Left ventricle myocardium inferior (tissue), 1 donor: Measurements from ENCODE around the gene PFDN1. TPM values are rescaled to one million over a fixed set of nuclear protein-coding genes. Genes with fewer than 3 reads are reported as not detected.

ENCODE experiments used
- DNase-seq: peaks from one replicate; pipeline ENCODE4 v3.0.0-alpha.2; 2020
- H3K27ac ChIP-seq: fragments of 200-600 bp; replicated peaks from 2 replicates; pipeline ENCODE4 v1.8.0; 2021
- H3K27me3 ChIP-seq: fragments of 200-600 bp; 2 replicates; pipeline ENCODE4 v1.8.0; 2021; ENCODE audit warnings: low read depth
- H3K36me3 ChIP-seq: fragments of 200-600 bp; 2 replicates; pipeline ENCODE4 v1.8.0; 2021
- H3K4me1 ChIP-seq: fragments of 200-600 bp; 2 replicates; pipeline ENCODE4 v1.8.0; 2021
- H3K4me3 ChIP-seq: fragments of 200-600 bp; 2 replicates; pipeline ENCODE4 v1.8.0; 2021; ENCODE audit warnings: mild to moderate bottlenecking, moderate library complexity
- H3K9me3 ChIP-seq: fragments of 200-600 bp; replicated peaks from 2 replicates; pipeline ENCODE4 v1.8.0; 2021
- intact Hi-C: fragments of 100-400 bp; cut with micrococcal nuclease; formaldehyde crosslinking; loops from one replicate; pipeline ENCODE4 v1.11.0; 2022
- total RNA-seq: library from RNA; stranded (reverse); fragmentation: NEBNext Ultra II Directional; extraction: Animal tissue kit (Norgen Biotek cat#: 25700); gene quantifications from one replicate; pipeline ENCODE4 v1.2.1, GENCODE V29; 2021
- TF ChIP-seq, protein P1 (sequence below): fragments of 200-600 bp; IDR thresholded peaks from 2 replicates; pipeline ENCODE4 v1.8.0; 2021; ENCODE audit warnings: antibody characterized with exemption, mild to moderate bottlenecking, borderline replicate concordance
- donor health status: DM: no; HTN: yes; CAD: no; lungs with severe emphysema.

Gene PFDN1
- total RNA-seq, 1 donor from 2014 or later = 68.7 TPM

DNA sequence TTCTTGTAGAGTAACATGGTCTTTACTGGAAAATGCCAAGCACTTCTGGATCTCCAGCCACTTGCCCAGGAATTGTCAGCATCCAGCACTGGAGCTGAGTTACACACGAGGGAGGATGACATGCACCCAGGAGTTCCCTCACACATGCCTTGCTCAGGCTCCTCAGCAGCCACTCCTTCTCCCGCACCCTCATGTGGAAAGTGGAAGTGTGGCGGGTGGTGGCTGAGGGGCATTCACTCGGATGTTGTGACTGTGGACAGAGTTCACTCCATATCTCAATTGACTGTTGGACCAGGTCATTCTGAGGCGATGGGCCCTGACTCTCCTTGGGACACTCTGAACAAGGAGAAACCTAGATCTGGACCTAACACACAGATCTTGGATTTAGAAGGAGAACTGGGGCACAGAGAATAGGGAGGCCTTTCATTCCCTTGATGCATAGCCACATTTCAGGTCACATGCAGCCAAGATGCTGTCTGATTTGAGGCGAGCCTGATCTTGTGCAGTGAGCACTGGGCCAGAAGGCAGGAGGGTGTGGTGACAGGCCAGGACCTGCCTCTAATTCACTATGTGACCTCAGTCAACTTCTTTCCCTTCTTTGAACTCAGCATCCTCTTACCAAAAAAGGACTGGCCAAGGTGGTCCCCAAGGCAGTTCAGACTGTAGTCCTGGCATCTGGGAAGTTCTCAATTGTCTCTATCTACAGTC, 65.9 kb downstream of the PFDN1 start:
- no peaks in the 10 kb centered on the region for H3K36me3 ChIP-seq
- no peak overlapping the region for H3K27ac ChIP-seq
- H3K9me3 ChIP-seq = no peaks in the 10 kb centered on the region
- H3K4me3 ChIP-seq = no peak overlapping the region
- no peaks in the 10 kb centered on the region for H3K27me3 ChIP-seq
- intact Hi-C loops = loop anchor here (10.0 kb wide), 1 partner anchor 62 kb away; the partner anchor contains the start of gene CYSTM1
- TF ChIP-seq, protein P1, sequence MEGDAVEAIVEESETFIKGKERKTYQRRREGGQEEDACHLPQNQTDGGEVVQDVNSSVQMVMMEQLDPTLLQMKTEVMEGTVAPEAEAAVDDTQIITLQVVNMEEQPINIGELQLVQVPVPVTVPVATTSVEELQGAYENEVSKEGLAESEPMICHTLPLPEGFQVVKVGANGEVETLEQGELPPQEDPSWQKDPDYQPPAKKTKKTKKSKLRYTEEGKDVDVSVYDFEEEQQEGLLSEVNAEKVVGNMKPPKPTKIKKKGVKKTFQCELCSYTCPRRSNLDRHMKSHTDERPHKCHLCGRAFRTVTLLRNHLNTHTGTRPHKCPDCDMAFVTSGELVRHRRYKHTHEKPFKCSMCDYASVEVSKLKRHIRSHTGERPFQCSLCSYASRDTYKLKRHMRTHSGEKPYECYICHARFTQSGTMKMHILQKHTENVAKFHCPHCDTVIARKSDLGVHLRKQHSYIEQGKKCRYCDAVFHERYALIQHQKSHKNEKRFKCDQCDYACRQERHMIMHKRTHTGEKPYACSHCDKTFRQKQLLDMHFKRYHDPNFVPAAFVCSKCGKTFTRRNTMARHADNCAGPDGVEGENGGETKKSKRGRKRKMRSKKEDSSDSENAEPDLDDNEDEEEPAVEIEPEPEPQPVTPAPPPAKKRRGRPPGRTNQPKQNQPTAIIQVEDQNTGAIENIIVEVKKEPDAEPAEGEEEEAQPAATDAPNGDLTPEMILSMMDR = no peak
- H3K4me1 ChIP-seq = peaks cover 53% of the 10 kb centered on the region
- no peak for DNase-seq

DNA sequence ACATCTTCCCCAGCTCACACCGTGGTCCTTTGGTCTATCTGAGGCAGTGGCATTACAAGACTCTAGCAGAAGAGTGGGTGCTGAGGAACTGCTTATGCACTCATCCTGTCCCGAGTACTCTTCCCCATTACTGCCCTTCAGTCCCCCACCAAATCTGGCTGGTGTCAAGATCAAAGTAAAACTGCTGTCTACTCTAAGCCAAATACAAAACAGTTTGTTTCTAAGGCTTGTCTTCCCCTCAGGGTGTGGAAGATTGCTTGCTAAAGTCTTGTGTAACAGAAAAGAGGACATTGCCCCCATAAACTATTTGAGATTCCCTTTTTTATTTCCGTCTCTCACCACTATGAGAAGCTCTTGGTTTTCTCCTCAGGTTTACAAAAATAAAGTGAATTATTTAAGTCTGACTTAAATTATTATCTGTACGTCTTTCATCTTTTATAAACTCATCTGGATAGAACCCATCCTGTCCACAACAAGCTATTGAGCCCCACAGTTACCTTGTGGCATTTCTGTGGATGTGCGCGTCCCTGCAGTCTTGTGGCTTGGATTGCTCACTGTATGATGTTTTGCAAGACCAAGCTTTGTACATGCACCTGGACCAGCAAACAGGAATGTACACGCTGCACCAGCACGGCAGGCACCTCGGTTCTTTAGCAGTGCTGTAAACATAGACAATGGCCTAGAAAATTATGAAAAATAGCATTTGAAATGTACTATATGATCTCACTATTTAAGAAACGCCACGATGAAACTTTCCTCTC, 66.9 kb downstream of the PFDN1 start:
- no peak for DNase-seq
- intact Hi-C loops = loop anchor here (10.0 kb wide), 1 partner anchor 61 kb away; the partner anchor contains the start of gene CYSTM1
- TF ChIP-seq, protein P1 = no peak
- Histone ChIP-seq H3K4me1 (peaks cover 43% of the 10 kb centered on the region), H3K36me3 (no peaks in the 10 kb centered on the region), H3K9me3 (no peaks in the 10 kb centered on the region), H3K27me3 (no peaks in the 10 kb centered on the region), H3K4me3 (no peak overlapping the region), H3K27ac (no peak overlapping the region)

DNA sequence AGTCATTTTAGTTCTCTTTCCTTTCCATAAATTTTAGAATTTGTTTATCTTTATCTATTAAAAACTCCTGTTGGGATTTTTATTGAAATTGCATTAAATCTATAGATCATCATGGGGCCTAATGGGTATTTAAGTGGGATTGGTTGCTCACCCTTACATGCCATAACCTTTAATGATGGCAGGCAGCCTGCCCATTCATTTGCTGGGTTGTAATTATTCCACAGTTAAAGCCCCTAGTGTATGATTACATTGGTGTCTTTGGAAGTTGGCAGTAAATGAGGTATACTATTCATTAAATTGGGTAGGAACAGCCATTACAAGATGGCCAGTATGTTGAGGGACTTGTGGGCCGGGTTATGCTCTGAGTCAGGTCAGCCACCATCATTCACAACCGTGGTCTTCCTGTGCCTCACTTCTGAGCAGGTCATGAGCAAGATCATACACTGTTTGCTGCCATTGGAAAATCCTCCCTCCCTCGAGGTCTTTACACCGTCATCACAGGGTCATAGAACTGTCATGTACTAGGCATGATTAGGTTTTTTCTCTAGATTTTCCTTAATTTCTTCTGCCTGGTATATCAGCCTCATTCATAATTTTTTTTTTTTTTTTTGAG, 68.4 kb downstream of the PFDN1 start:
- H3K4me3 ChIP-seq = no peak overlapping the region
- intact Hi-C loops = loop anchor here (10.0 kb wide), 1 partner anchor 60 kb away; the partner anchor contains the start of gene CYSTM1
- no peaks in the 10 kb centered on the region for H3K27me3 ChIP-seq
- no peak for DNase-seq
- H3K9me3 ChIP-seq = no peaks in the 10 kb centered on the region
- H3K27ac ChIP-seq = no peak overlapping the region
- H3K4me1 ChIP-seq = peaks cover 28% of the 10 kb centered on the region
- H3K36me3 ChIP-seq = no peaks in the 10 kb centered on the region
- TF ChIP-seq, protein P1 = no peak

DNA sequence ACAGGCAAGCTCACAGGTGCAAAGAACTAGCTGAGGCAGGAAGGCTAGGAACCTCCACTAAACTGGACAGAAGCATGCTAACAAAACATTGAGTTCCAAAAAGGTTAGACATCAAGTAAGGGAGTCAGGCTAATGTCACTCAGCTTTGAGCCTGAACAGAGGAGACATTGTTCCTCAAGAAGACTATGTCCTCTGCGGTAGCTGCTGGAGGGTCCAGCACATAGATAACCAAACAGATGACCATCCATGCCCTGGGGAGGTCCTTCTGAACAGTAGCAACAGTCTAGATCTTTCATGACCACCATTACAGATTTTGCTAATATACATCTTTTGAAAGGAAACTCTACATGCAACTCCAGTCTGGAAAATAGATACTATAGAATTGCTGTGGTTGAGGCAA, 70.2 kb downstream of the PFDN1 start:
- no peak for DNase-seq
- intact Hi-C loops = loop anchor here (10.0 kb wide), 1 partner anchor 58 kb away; the partner anchor contains the start of gene CYSTM1
- H3K36me3 ChIP-seq = no peaks in the 10 kb centered on the region
- no peaks in the 10 kb centered on the region for H3K9me3 ChIP-seq
- H3K4me3 ChIP-seq = no peak overlapping the region
- H3K27ac ChIP-seq = no peak overlapping the region
- H3K27me3 ChIP-seq = no peaks in the 10 kb centered on the region
- TF ChIP-seq, protein P1 = no peak
- peaks cover 39% of the 10 kb centered on the region for H3K4me1 ChIP-seq

DNA sequence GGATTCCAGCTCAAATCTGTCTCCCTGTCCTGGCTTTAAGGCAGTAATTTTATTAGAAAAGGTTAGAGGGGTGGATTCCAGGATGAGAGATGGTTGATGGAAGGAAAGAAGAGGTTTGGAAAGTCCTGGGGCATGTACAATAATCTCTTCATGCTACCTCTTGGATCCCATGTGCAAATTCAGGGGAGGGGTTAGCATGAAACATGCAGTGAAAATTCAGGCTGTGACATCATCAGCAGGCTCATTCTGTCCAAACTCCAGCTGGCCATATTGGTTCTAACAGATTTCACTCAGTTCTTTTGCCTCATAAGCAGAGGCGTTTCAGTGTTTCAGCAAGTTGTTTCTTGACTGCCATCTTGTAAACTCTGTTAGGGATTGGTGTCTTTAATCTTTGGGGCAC, 72.5 kb downstream of the PFDN1 start:
- H3K9me3 ChIP-seq = no peaks in the 10 kb centered on the region
- no peaks in the 10 kb centered on the region for H3K36me3 ChIP-seq
- H3K27me3 ChIP-seq = no peaks in the 10 kb centered on the region
- peaks cover 41% of the 10 kb centered on the region for H3K4me1 ChIP-seq
- H3K4me3 ChIP-seq = no peak overlapping the region
- TF ChIP-seq, protein P1 = no peak
- DNase-seq = no peak
- intact Hi-C loops = loop anchor here (10.0 kb wide), 1 partner anchor 56 kb away; the partner anchor contains the start of gene CYSTM1
- no peak overlapping the region for H3K27ac ChIP-seq
